Stimulated activated CD8-positive, alpha-beta memory T cell treated with anti-CD3 and anti-CD28 coated beads, Interleukin-4, amount 100 ng/mL, for 48 hours (primary cell): ENCODE data around the gene EREG.

ENCODE experiments used
- DNase-seq: peaks from one replicate; pipeline ENCODE4 v3.0.0-alpha.2; 2020

EREG gene

DNA sequence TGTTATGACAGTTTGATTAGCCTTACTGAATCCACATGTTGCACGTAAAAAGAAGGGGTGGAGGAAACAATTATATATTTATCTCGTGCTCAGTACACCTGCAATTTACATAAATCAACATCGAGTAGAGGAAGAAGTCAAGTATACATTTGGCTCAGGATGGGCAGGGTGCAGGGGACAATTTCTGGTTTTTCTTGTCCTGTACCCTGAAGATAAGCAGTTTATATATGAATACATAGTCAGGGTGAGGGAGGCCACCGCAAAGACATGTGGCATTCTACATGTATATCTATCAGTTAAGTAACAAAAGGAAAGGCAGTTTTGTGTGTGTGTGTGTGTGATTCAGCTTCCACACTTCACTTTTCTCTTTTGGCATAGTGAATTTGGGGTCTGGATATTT is 11.1 kb upstream of the EREG start:
- DNase-seq, result no peak

DNA sequence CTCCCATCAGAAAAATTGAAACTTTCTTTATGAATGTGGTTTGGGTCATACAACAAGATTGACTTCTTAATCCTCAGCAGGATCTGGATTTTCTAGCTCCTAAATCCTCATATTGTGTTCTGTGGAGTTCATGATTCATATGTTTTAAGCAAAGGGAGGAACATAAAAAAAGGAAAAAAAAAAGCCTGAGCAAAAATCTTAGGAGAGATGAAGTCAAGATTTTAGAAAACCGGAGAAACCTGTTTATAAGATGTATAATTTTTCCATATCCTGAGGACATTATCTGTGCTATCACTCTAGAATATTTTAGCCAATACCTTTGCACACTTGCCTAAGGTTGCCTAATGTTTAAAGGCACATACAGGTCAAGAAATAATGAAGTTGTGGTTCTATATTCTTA is 7.0 kb upstream of the EREG start:
- DNase-seq, result no peak

DNA sequence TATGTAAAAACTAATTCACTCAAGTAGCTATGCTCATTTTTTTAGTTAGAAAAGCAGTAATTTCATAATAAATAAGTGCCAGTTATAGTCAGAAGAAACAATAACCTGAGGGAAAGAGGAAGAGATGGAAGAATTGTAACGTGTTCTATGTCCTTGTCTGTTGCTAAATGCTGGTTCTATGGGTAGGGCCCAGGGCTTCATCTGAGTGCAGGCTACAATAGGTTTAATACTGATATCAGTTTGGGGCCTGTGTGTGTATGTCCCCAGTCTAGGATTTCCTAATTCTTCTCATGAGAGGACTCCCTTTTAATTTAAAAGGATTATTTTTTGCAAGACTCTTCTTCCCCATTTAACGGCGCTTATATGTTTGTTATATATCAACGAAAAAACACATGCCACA is 3.3 kb upstream of the EREG start:
- no peak for DNase-seq

DNA sequence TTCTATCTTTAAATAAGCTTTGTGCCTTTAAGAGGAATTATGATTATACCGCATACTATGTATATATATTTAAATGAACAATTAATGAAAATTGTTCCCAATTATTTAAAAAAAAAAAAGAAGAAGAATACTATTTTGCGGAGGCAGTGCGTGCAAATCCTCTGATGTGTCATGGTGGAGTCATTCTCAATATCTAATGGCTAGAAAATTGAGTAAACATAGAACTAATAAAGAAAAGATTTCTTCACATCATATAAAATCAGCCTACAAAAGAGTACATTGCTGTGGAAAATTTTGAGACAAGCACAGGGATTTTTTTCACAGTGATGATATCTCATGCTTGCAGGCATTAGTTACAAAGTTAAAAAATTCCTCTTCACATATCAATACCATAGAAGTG is 2.6 kb upstream of the EREG start:
- DNase-seq, result no peak

DNA sequence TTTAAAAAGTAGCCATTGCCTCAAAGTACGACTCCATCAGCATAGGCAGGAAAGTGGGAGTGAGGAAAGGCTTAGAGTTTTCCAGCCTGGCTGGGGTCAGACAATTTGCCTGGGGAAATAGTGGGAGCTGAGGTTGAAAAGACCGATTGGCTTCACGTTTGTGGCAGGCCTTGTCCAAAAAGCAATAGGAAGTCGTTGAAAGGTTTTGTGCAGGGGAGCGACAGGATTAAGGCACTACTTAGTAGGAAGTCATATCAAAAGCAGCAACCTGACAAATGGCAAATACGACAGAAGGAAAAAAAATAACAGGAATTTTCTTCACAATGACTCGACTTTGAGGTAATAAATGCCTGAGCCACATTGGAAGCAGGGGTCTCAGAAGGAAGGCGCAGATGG is 691 bp upstream of the EREG start:
- DNase-seq, result no peak

DNA sequence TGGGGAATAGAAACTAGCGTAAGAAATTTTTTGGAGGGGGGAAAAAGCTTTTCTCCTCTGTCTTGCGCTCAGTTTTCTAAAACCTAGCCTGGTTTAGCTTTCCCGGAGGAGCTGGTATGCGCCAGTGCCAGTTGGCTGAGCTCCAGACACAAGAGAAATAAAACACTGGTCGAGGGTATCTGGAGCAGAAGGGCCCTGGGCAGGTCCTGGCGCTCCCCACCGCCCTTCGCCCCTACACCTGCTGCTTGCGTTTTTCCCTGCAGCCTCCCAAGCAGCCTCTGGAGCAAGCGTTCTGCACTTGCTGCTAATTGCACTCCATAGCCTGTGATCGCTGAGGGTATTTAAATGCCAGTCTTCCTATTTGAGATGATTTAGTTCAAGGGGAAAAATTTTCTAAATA is 816 bp downstream of the EREG start:
- no peak for DNase-seq

DNA sequence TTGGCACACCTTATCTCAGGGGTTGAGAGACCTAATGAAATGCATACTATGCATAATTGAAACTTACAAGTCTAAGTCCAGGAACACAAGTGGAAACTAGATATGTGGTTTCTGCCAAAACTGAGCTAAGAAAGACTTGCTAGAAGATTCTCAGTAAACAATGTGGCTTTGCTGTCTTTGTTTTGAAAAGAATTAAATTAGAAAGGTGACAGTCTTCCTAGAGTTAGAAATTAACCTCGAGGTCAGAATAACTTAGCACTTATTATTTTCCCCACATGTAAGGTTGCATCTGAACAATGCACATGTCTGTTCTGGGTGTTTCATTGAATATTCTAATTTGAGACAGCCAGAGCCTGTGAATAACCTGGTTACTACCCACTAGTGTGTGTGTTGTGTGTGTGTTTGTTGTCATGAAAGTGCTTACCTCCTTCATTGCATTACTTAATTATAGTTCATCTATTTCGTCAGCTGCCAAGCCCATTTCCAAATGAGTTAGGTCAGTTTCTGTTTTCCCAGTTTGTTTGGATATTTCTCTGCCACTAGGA is 1.5 kb downstream of the EREG start:
- DNase-seq, result no peak

DNA sequence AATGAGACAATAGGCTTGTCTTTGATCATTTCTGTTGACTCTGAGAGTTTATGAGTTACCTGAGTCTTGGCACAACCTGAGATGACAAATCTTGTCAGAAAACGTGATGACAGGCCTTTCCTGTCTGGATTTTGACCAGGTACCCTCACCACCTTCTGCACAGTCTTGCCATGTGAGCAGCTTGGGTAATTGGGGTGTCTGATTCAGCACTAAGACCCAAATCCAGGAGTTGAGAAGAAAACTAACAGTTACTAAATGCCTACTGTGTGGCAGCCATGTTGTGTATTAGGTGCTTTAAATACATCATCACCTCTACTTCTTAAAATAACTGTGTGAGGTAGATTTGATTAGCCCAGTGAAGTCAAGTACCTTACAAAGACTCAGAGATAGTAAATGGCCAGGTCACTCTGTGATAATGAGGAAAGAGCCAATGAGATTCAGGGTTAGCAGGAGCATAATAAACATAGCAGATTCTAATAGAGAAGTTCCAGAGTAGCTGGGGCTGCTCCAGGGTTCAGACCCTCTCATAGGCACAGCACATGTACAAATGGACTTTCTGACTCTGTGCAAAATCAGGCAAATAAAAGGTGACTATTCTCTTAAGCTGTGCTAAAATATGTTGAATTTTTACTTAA is 2.8 kb downstream of the EREG start:
- DNase-seq, result no peak

DNA sequence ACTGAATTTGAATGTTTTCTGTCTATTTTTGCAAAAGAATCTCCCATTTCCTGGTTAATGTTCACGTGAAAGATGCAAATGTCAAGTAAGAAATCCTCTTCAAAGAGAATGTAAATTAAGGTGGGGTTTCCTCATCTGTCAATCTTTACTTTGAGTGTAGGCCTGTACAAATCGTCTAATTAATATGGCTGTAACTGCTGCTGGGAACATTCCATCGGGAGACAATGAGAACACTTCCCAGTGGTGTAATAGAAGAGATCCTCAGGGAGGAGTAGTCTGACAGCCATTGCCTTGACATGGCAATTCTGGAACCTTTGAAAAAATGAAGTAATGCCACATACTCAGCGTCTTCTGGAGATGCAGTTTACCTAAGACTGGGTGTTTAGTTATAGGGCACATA is 3.7 kb downstream of the EREG start:
- DNase-seq, result no peak

DNA sequence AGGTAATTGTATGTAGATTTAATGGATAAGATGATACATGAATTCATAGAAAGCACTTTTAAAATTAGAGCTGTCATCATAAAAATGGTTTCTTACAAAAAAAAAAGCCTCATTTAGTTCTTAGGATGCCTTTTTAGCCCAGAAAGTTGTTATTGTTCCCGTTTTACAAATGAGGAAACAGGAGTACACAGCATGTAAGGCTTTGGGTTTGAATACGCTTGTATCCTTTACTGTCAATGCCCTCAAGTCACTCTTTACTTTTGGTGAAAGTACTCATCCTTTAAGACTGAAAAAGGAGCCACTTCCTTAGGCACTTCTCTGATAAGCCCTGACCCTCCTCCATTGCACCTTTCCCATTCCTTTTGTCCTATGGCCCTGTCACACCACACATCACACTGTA is 4.9 kb downstream of the EREG start:
- no peak for DNase-seq

DNA sequence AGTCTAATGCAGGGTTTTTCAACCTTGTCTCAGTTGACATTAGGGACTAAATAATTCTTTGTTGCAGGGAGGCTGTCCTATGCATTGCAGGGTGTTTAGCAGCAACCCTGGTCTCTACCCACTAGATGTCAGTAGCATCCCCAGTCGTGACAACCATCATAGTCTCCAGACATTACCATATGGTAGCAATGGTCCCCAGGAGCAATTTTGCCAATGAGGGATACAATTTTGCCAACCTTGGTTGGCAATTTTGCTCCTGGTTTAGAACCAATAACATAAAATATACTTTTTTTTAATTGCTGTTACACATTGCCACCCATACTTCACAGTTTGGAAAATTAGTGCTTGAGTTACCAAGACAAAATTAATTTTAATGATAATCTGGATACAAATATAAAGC is 6.0 kb downstream of the EREG start:
- DNase-seq, result no peak

DNA sequence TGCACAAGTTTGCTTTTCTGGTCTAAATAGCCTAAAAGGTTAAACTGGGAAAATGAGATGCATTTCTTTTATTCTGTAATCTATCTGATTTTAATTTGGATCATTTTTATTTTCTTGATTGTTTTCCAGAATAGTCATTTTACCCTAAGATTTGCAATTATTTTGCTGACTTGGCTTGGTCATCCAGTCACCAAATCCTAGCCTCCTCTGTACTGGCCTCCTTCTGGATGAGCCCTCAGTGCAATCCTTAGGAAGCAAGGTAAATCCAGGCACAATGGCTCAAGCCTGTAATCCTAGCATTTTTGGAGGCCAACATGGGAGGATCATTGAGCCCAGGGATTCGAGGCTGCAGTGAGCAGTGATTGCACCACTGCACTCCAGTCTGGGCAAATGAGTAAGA is 9.2 kb downstream of the EREG start:
- DNase-seq, result no peak

DNA sequence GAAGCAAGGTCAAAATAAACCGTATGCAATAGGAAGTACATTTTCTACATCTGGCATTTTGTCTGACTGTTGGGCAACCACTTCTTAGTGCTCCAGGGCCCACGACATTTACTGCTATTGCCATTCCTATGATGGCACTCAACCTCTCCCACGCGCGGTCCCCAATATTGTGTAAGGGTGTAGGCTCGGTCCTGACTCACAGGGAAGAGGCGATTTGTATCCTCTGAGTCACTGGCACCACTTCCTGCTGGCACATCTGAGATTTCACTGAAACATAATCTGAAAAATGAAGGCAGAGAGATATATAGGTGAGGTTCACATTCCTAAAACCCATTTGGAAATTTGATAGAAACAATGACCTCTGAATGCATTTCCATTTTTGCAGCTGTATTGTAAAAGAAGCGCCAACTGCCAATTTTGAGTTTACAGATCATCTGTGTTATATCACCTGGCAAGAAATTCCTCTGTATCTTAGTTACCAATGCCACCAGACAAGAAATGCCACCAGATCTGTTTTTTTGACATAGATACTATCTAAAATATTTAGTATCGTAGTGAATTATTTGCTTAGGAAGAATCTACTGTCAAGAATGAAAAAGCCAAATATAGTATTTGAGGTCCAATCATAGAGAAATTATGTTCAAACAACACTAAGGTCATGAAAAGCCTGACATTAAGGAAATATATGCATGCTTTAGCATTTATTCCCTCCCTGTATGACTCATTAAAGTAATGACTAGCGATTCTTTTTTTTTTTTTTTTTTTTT is 9.8 kb downstream of the EREG start:
- peak; percentile 50 for DNase-seq

DNA sequence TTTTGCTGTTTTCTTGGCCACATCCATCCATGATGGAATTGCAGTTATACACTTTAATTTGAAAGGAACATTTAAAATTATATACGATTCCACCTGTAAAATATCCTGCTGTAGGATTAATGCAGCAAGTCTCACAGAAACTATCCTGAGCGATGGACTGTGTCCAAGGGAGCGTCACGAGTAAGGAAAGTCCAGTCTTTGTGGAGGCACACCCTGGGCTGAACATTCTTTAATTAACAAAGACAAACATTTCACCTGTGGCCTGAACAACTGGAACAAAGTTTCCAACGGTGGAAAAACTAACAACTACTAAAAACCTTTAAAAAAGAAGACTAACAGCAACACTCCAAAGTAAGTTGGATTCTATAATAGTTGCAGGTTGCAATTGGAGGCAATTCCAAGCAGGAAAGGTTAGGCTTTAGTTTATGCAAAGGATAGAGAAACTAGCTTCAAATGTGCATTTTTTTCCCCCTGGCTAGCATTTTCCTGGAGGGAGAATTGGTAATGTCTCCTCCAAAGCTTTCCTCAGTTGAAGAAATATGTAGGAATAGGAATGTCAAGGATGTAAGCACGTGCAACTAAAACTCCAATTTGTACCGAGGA is 11.0 kb downstream of the EREG start:
- DNase-seq, result no peak

DNA sequence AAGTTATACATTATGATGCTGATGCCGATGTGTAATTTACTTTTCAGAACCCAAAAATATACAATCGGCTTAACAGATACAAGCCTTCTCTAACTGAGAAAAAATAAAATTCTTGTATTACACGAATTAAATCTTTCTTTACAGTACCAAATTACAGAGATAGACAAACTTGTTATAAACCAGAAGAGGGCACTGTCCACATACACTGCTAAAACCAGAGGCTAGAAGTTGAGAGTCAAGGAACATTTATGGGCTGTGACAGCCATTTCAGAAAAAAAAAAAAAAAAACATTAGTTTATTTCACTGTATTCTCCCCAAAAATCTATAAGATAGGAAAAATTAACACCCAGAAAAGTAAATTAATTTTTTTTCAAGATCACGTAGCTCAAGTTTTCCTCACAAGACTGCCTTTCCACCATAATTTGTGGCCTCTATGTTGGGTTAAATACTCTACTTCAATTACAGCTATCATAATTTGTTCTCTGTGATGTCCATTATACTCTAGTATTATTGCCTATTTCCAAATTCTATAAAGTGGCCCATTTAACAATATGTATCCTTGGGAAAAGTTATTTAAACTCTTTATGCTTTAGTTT is 12.0 kb downstream of the EREG start:
- DNase-seq, result no peak

DNA sequence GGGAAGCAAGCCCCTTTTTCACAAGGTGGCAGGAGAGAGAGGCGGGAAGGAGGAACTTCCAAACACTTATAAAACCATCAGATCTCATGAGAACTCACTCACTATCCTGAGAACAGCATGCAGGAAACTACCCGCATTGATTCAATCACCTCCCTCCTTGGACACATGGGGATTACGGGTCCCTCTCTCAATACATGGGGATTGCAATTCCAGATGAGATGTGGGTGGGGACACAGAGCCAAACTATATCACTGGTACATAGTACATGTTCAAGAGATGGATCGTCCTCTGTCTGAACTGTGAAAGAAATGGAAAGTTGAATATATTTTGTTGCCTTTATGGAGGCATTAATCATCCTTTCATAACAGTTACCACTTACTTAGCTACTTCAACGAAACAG is 12.8 kb downstream of the EREG start:
- no peak for DNase-seq

DNA sequence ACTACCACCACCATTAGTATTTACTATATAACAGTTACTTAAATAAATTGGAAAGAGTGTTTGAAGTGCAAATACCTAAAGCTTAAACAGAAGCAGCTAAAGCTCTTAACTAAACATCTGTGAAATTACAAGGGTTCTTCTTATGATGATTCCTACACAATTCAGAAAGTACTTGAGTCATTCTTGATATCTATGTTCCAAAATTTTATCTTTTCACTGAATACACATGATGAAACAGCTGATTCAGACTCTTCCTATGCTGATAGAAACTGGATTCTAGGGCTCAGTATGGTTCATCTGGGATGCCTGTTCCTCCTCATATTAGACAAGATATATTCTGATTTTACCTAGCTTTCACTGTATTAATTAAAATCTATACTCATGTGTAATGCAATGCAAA is 13.6 kb downstream of the EREG start:
- no peak for DNase-seq

DNA sequence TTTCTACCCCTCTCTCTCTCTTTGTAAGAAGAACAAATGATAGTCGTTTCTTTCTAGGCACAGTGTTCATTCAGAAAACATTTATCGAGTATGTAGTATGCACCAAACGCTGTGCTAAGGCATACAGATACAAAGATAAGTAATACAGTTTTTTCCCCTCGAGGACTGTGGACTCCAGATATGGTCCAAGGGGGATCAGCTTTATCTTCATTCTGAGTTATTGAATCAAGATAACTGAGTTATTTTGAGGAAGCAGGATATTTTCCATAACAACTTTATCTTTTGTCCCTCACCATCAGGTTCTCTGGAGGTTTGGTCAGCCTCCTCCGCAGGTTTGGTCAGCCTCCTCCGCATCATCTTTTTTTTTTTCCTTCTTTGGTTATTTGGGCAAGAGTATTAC is 15.0 kb downstream of the EREG start:
- no peak for DNase-seq

DNA sequence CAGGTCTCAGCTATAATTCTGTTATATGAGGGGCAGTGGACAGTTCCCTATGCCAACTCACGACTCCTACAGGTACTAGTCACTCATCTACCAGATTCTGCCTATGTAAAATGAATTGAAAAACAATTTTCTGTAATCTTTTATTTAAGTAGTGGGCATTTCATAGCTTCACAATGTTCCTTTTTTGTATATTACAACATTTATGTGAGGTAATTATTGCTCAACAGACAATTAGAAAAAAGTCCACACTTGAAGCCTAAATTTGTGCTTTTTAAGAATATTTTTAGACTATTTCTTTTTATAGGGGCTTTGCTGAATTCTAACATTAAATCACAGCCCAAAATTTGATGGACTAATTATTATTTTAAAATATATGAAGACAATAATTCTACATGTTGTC is 20.4 kb downstream of the EREG start:
- DNase-seq, result no peak

DNA sequence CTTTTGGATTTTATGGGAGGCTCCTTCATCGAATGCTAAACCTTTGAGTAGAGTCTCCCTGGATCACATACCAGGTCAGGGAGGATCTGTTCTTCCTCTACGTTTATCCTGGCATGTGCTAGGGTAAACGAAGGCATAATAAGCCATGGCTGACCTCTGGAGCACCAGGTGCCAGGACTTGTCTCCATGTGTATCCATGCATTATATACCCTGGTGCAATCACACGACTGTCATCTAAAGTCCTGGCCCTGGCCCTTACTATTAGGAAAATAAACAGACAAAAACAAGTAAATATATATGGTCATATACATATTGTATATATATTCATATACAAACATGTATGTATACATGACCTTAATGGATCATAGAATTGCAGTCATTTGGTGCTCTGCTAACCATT is 21.2 kb downstream of the EREG start:
- no peak for DNase-seq

DNA sequence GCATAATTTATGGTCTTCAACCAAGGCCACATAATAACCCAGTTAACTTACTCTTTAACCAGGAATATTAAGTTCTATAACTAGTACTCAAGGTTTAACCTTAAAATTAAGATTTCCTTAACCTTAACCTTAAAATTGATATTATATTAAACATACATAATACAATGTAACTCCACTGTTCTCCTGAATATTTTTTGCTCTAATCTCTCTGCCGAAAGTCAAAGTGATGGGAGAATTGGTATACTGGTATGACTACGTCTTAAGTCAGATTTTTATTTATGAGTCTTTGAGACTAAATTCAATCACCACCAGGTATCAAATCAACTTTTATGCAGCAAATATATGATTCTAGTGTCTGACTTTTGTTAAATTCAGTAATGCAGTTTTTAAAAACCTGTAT is 22.8 kb downstream of the EREG start:
- no peak for DNase-seq

DNA sequence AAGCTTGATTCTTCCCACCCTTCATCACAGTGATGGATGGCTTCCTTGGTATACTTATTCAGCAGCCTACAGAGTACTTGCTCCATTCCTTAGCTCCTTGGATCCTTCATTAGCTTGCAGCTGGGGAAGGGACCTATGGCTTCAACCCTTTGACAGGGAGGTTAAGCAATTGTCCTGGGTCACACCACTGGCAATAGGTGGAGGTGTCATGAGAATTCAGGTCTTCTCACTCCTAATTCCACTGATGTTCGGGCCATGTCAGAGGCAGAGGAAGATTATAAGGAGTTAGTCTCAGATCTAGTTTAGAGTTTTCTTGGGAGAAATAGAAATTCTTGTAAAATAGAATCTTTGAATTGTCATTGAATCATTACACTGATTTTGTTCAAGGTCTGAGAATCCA is 24.5 kb downstream of the EREG start:
- no peak for DNase-seq

DNA sequence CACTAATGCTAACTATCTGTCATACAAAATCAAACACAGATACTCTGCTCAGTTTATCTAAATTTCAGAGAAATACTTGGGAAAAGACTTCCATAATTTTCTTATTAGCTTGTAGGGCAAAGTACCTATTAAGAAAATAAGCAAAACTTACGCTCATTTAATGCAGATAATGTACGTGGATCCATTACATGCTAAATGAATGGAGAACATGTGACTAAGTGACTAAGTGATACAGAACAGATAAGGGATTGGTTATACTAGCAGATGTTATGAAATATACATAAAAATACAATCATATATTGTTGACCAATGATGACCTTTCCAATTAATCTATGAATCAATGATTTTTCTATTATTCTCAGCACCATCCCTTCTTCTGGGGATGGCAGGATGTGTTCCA is 25.7 kb downstream of the EREG start:
- DNase-seq, result no peak

DNA sequence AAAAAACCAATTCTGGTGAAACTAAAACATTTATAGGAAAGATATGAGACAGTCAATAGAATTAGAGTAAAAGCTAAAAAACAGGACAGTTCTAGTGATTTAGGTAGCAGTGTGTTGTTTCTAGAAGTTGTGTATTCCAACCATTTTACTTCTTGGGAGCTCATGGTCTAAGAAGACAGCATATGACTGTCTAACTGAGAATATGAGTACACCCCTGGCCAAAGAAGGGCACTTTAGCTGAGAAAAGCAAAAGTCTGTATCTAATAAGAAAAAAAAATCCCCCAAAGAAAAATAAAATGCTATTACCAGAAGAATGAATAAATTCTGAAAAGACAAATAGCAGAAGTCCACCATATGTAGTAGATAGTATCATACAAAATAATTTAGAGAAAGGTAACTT is 26.4 kb downstream of the EREG start:
- no peak for DNase-seq
